Glomerular visceral epithelial cell (primary cell): Measurements from ENCODE around the gene SLC35G4.
"Not testable (repeated sequence)": the region's sequence is repeated elsewhere in the genome, so short reads cannot be mapped to it uniquely, and the experiment has no call there.

Experiments
- DNase-seq: peaks from one replicate; pipeline ENCODE4 v3.0.0-alpha.2; 2016; ENCODE audit errors: extremely low spot score

Gene SLC35G4

GRCh38 chr18:11609488-11609887 lies at the start of gene SLC35G4:
SLC35G4 (plus strand) TSS chr18:11609596; CDS start chr18:11609596, 0 bp downstream.
- not testable (repeated sequence) for DNase-seq

DNA sequence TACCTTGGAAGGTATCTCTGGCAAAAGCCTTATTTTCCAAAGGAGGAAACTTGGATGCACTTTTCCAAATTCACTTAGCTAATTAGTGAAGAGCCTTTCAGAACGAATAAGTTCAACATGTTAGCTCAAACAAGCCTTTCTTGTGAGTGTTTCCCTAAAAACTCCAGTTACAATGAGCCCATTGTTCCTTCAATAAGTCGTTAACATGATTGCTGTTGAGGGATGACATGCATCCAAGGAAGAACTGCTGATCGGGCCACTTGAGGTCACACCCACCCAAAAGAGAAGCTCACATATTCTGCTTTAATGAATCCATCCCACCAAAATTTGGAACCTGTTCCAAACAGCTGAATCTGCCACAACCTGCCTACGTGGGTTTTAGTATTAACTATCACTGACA lies 48.1 kb upstream of the SLC35G4 start:
- DNase-seq, result no peak

DNA sequence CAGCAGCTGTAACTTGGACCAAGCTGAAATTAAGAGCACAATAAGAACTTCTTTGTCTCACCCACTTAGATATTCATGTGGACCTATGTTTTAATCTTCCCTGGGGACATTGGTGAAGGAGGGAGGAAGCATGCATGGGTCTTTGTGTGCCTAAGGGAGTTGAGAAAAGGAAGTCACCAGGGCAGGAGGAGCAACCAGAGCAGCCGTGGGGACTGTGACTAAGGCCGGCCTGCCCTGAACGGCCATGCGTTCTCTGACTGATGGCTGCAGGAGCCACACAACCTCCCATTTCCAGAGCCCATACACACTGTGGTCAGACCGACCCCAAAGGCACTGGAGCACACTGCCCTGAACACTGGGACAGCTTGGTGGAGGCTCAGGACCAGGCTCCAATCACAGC lies 43.7 kb upstream of the SLC35G4 start:
- DNase-seq, result no peak

DNA sequence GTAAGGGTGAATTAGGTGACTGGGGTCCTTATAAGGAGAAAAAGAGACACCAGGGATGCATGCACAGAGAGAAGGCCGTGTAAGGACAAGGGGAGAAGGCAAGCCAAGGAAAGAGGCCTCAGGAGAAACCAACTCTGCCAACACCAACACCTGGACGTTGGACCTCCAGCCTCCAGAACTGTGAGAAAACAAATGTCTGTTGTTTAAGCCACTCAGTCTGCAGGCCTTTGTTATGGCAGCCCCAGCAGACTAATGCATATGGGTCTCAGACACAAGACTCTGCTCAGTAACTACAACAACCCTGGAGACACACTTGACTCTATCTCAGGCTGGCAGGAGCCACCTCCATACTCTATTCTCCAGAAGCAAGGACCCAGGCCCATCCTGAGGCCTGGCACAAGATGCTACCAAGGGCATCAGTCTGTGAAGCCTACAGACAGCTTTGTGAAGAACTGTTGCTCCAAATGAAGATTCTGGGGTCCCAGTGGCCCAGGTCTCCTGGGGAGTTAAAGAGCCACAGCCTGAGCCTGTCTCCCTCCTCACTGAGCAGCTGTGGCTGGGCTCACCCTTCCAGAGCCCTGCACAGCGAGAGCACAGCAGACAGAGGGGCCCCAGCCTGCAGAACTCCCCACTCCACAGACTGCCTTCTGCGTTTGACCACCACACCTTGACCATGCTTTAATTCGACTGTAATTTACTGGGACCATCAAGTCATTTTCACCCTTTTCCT lies 43.0 kb upstream of the SLC35G4 start:
- DNase-seq, result no peak

- no peak for DNase-seq
Observed at GRCh38 chr18:11567396-11567795, 42.0 kb upstream of the SLC35G4 start.

- no peak for DNase-seq
Observed at GRCh38 chr18:11570073-11570588, 39.3 kb upstream of the SLC35G4 start.

DNA sequence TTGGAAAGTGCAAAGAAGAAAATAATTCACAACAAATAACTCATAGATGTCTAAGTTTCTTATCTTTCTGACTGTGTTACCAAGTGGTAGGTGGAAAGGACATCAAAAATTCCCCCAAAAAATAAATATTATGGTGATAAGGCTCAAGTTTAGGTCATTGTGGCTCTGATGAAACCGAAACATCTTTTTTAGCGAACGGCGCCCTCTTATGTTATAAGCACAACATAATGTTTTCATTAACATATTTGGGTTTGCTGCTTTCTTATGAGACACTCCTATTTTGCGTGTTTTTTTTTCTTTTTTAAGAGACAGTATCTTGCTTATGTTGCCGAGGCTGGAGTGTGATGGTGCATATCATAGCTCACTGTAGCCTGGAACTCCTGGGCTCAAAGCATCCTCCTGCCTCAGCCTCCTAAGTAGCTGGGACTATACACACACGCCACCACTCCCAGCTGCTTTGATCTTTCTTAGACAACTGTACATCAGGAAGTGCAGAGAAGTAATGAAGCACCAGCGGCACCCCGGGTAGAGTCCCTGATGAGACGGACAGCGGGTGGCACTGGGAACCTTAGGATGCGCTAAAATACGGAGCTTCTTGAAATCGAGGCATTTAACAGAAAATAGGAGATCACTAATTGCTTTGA lies 38.5 kb upstream of the SLC35G4 start:
- DNase-seq, result no peak

DNA sequence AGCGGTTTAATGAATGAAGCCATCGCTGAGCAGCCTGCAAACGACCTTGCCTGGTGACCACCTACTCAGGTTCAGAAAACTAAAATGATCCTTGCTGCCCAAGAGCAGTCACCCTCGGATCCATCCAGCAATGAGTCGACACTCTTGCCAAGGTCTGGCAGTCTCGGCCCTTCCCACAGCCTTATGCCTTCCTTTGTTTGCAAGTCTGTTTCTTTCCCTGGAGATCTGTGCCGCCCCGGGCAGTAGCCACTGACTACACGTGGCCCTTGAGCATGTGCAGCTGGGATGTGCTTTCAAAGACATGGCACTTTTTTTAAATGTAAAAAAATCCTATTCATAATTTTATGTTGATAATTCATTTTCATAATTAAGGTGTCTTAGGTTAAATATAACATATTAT lies 37.2 kb upstream of the SLC35G4 start:
- DNase-seq, result no peak

DNA sequence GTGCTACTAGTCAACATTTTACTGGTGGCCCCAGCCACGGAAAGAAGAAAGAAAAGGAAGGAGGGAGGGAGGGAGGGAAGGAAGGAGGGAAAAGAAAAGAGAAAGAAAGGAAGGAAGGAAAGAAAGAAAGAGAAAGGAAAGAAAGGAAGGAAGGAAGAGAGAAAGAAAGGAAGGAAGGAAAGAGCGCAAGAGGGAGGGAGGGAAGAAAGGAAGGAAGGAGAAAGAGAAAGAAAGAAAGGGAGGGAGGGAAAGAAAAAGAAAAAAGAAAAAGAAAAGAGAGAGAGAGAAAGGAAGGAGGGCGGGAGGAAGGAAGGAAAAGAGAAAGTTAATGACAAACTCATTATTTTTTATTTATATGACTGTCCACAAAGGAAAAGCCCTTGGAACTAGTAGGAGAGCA lies 34.9 kb upstream of the SLC35G4 start:
- no peak for DNase-seq

- no peak for DNase-seq
Observed at GRCh38 chr18:11577271-11578112, 31.9 kb upstream of the SLC35G4 start.

- no peak for DNase-seq
Observed at GRCh38 chr18:11578799-11579198, 30.6 kb upstream of the SLC35G4 start.

- no peak for DNase-seq
Observed at GRCh38 chr18:11579916-11580315, 29.5 kb upstream of the SLC35G4 start.

- DNase-seq, result no peak
Observed at GRCh38 chr18:11581286-11581685, 28.1 kb upstream of the SLC35G4 start.

- no peak for DNase-seq
Observed at GRCh38 chr18:11585596-11585995, 23.8 kb upstream of the SLC35G4 start.

DNA sequence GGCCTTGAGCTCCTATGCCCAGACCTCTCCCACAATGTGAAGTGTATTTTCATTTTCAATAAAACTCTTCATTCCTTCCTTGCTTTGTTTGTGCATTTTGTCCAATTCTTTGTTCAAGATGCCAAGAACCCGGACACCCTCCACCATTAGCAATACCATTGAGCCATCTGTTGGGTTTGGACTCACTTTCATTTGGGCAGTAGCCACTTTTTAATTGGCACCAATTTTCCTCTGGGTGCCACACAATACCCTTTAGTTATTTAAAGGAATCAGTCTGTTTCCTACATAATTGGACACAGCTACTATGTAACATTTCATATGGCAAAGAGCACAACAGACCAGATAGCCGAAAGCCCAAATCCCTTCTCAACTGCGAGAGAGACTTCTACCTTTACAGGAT lies 22.5 kb upstream of the SLC35G4 start:
- DNase-seq, result no peak

DNA sequence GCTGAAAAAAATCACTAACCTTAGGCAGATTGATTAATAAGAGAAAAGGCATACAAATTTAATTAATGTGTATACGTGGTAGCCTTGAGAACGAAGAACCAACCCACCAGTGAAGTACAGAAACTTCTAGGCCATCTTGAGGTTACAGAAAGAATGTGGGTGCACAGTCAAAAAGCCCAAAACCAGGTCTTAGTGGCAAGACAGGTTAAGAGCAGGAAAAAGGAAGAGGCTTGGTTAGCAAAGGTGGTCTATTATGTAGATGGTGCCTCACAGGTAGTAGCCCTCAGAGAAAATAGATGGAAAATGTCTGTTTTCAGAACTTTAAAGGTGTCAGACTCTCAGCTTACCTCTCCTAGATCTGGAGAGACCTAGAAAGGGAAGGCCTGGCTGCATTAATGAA lies 22.0 kb upstream of the SLC35G4 start:
- DNase-seq, result no peak

DNA sequence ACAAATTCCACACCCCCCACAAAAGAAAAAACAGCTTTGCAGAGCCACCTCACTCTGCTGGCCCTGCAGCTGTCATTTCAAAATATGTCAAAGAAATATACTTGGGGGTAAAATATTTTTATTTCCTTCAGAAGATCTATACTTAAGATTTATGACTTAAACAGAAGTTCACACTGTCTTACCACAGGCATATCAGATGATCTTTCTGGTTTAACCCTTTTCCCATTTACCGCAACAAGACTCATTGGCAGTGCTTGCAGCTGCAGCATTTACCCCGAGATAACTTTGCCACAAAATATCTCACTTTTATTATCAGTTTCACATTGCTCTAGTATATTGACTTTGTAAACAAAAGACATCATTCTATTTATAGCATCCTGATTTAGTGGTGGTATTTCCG lies 21.6 kb upstream of the SLC35G4 start:
- DNase-seq, result no peak

GRCh38 chr18:11591957-11592356 lies 17.4 kb upstream of the SLC35G4 start:
- DNase-seq, result no peak

DNA sequence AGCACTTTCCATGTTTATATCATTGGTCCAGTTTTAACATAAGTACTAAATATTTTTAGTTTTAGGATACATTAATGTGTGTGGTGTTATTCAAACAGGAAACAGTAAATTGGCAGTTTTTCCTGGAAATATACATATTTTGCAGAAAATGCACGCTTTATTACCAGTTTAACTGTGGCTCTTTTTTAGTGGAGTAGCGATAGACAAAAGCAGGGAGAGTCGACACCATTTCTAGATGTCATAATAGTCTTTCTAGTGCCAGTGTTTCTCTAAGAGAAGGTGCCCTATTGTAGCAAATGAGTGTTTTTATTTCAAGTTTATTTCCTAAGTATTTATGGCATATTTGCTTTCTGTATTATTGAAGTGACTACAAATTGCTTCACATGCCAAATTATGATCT lies 9.1 kb upstream of the SLC35G4 start:
- DNase-seq, result no peak

DNA sequence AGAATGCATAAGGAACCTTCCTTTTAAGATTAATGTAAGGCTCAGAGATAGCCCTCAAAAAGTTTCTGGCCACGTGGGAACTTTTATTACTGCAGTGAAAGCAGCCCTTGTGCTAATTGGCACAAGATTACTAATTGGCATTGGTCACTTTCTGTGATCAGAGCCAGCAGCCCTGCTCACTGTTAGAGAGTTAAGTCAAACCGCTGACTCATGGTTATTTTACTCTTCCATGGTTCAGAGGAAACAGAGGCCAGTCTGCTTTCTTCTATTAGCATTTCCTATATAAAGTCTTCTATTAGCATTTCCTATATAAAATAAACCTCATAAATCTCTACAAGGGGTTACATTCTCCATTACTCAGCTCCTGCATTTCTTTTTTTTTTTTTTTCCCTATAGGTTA lies 1.5 kb upstream of the SLC35G4 start:
- DNase-seq, result no peak

GRCh38 chr18:11608618-11609017 lies 778 bp upstream of the SLC35G4 start:
- DNase-seq, result not testable (repeated sequence)

DNA sequence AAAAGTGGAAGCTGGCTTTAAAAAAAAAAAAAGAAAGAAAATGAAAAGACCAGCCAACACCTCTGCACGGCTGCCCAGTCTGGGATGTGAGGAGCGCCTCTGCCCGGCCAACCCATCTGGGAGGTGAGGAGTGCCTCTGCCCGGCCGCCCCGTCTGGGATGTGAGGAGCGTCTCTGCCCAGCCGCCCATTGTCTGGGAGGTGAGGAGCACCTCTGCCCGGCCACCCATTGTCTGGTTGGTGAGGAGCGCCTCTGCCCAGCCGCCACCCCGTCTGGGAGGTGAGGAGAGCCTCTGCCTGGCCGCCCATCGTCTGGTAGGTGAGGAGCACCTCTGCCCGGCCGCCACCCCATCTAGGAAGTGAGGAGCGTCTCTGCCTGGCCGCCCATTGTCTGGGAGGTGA lies 3.7 kb downstream of the SLC35G4 start:
- DNase-seq, result not testable (repeated sequence)
